Activated CD8-positive, alpha-beta memory T cell treated with anti-CD3 and anti-CD28 coated beads, Interleukin-2, amount 50 U/mL, for 4 hours (primary cell): ENCODE measurements around the gene PLEKHA6.

Source experiments
- DNase-seq: peaks from one replicate; pipeline ENCODE4 v3.0.0-alpha.2; 2020

Gene PLEKHA6

GRCh38 chr1:204359474-204360255 lies at the start of gene PLEKHA6:
Gene PLEKHA6 (minus strand): TSS chr1:204359929. CDS start chr1:204273727, 86,202 bp downstream.
- no peak for DNase-seq

- DNase-seq, result no peak
These were observed 49.4 kb upstream of the PLEKHA6 start for GRCh38 chr1:204409123-204409522.

GRCh38 chr1:204408602-204409001 lies 48.9 kb upstream of the PLEKHA6 start:
- no peak for DNase-seq

GRCh38 chr1:204408074-204408507 lies 48.4 kb upstream of the PLEKHA6 start:
- DNase-seq, result peak; percentile 25

- DNase-seq, result no peak
These were observed 47.7 kb upstream of the PLEKHA6 start for GRCh38 chr1:204407295-204407971.

GRCh38 chr1:204406621-204407020 lies 46.9 kb upstream of the PLEKHA6 start:
- no peak for DNase-seq

- DNase-seq, result no peak
These were observed 46.3 kb upstream of the PLEKHA6 start for GRCh38 chr1:204405988-204406387.

GRCh38 chr1:204404629-204405028 lies 44.9 kb upstream of the PLEKHA6 start:
- DNase-seq, result no peak

GRCh38 chr1:204402391-204402790 lies 42.7 kb upstream of the PLEKHA6 start:
- DNase-seq, result no peak

- no peak for DNase-seq
These were observed 42.0 kb upstream of the PLEKHA6 start for GRCh38 chr1:204401730-204402129.

- DNase-seq, result no peak
These were observed 41.3 kb upstream of the PLEKHA6 start for GRCh38 chr1:204400882-204401510.

- peak; percentile 44 for DNase-seq
These were observed 38.7 kb upstream of the PLEKHA6 start for GRCh38 chr1:204398197-204399125.

- DNase-seq, result no peak
These were observed 36.4 kb upstream of the PLEKHA6 start for GRCh38 chr1:204396015-204396583.

- no peak for DNase-seq
These were observed 31.9 kb upstream of the PLEKHA6 start for GRCh38 chr1:204391629-204392028.

- DNase-seq, result no peak
These were observed 31.2 kb upstream of the PLEKHA6 start for GRCh38 chr1:204390751-204391466.

GRCh38 chr1:204385727-204386126 lies 26.0 kb upstream of the PLEKHA6 start:
- DNase-seq, result no peak

- no peak for DNase-seq
These were observed 25.1 kb upstream of the PLEKHA6 start for GRCh38 chr1:204384636-204385352.

GRCh38 chr1:204383163-204383904 lies 23.6 kb upstream of the PLEKHA6 start:
- no peak for DNase-seq

GRCh38 chr1:204382714-204383083 lies 23.0 kb upstream of the PLEKHA6 start:
- DNase-seq, result no peak

GRCh38 chr1:204380293-204380831 lies 20.6 kb upstream of the PLEKHA6 start:
- no peak for DNase-seq
